Measurements from ENCODE around the gene ETDB. TPM values are rescaled to one million over a fixed set of nuclear protein-coding genes. Genes with fewer than 3 reads are reported as not detected.

The ETDB gene
- total RNA-seq, 1 donor from 2014 or later: not detected

- no peaks in the 10 kb centered on the region for H3K27me3 Mint-ChIP-seq (ENCODE audit: low read depth)
- no peak overlapping the region for H3K4me3 Mint-ChIP-seq
- TF ChIP-seq CTCF (IDR thresholded peaks at IDR 0.05; ENCODE audit: unreplicated experiment): no peak
- peaks cover 23% of the 10 kb centered on the region for H3K9me3 Mint-ChIP-seq
- no peaks in the 10 kb centered on the region for H3K4me1 Mint-ChIP-seq
- no peaks in the 10 kb centered on the region for H3K36me3 Mint-ChIP-seq
- DNase-seq (ENCODE audit: low spot score in 2 of 2, unreplicated experiment in 2 of 2): no peak
- no peak overlapping the region for H3K27ac Mint-ChIP-seq
Measured at GRCh38 chrX:135089126-135089525, 31.2 kb downstream of the ETDB start.

GRCh38 chrX:135087867-135088266 lies 32.5 kb downstream of the ETDB start:
- H3K9me3 Mint-ChIP-seq: peaks cover 23% of the 10 kb centered on the region
- no peak for DNase-seq (ENCODE audit: low spot score in 2 of 2, unreplicated experiment in 2 of 2)
- no peaks in the 10 kb centered on the region for H3K27me3 Mint-ChIP-seq (ENCODE audit: low read depth)
- no peak overlapping the region for H3K4me3 Mint-ChIP-seq
- no peak overlapping the region for H3K27ac Mint-ChIP-seq
- H3K36me3 Mint-ChIP-seq: no peaks in the 10 kb centered on the region
- no peak for TF ChIP-seq CTCF (IDR thresholded peaks at IDR 0.05; ENCODE audit: unreplicated experiment)
- no peaks in the 10 kb centered on the region for H3K4me1 Mint-ChIP-seq

DNA sequence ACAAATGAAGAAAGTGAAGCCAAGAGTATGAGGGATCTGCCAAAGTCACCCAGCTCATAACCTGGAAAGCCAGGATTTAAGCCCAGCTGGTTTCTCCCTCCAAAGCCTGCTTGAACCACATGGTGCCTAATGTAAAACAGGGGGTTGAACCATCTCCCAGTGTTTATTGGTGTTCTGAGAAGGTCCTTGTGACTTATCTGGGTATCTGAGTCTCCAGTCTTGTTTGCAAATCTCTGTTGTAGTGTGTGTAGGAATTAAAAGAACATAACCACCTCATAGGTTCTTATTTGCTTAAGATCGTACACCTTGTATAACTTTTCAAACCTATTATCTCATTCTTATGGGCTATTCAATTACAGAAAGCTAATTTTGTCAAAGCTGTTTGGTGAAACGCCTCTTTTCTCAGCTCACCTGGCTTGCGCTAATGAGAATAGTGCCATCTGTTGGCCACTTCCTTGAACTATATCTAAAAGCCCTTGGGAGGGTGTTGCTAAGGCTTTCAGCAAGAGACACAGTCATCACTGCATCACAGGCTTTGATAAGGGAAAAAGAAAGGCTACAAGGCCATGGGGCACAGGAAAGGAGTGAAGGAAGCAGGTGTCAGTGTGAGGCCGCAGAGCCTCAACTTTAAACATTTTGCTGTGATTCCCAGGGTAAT lies 34.0 kb downstream of the ETDB start:
- Mint-ChIP-seq H3K4me1 (no peaks in the 10 kb centered on the region), H3K4me3 (no peak overlapping the region), H3K36me3 (no peaks in the 10 kb centered on the region), H3K27me3 (ENCODE audit: low read depth) (no peaks in the 10 kb centered on the region), H3K27ac (no peak overlapping the region), H3K9me3 (peaks cover 22% of the 10 kb centered on the region)
- no peak for TF ChIP-seq CTCF (IDR thresholded peaks at IDR 0.05; ENCODE audit: unreplicated experiment)
- no peak for DNase-seq (ENCODE audit: low spot score in 2 of 2, unreplicated experiment in 2 of 2)

- no peaks in the 10 kb centered on the region for H3K36me3 Mint-ChIP-seq
- TF ChIP-seq CTCF (IDR thresholded peaks at IDR 0.05; ENCODE audit: unreplicated experiment): no peak
- H3K4me3 Mint-ChIP-seq: no peak overlapping the region
- DNase-seq (ENCODE audit: low spot score in 2 of 2, unreplicated experiment in 2 of 2): no peak
- peaks cover 19% of the 10 kb centered on the region for H3K9me3 Mint-ChIP-seq
- H3K4me1 Mint-ChIP-seq: no peaks in the 10 kb centered on the region
- H3K27me3 Mint-ChIP-seq (ENCODE audit: low read depth): no peaks in the 10 kb centered on the region
- no peak overlapping the region for H3K27ac Mint-ChIP-seq
Measured at GRCh38 chrX:135081693-135082404, 38.5 kb downstream of the ETDB start.

Other genes with a start within 250 kb of the ETDB start
- 13.2 to 14.0 TPM (median 13.9 TPM) in 3 replicates for gene MOSPD1, start 205.3 kb downstream of the ETDB start, total RNA-seq
- gene SMIM10, start 129.5 kb downstream of the ETDB start, total RNA-seq: 3.0 to 4.0 TPM (median 3.7 TPM) in 3 replicates
- gene RTL8B, start 98.0 kb downstream of the ETDB start, total RNA-seq: 18.5 to 18.6 TPM (median 18.6 TPM) in 3 replicates
- gene RTL8C, start 88.2 kb downstream of the ETDB start, total RNA-seq: 121 to 126 TPM (median 124 TPM) in 3 replicates
- 48.0 to 53.4 TPM (median 48.8 TPM) in 3 replicates for gene RTL8A, start 68.4 kb downstream of the ETDB start, total RNA-seq
- 11.6 to 13.7 TPM (median 13.2 TPM) in 3 replicates for gene SMIM10L2B, start 21.8 kb downstream of the ETDB start, total RNA-seq
- 0.24 to 0.34 TPM (median 0.25 TPM) in 3 replicates for gene CT55, start 50.9 kb upstream of the ETDB start, total RNA-seq
- not detected in 3 replicates for gene ETDA, start 131.5 kb upstream of the ETDB start, total RNA-seq
- not detected in 3 replicates for gene ETDC, start 189.0 kb upstream of the ETDB start, total RNA-seq
- 12.2 to 12.6 TPM (median 12.5 TPM) in 3 replicates for gene ZNF75D, start 223.6 kb upstream of the ETDB start, total RNA-seq
- 8.0 to 9.4 TPM (median 8.5 TPM) in 3 replicates for gene ZNF449, start 224.3 kb upstream of the ETDB start, total RNA-seq